Posterior vena cava (tissue), 2 donors: ENCODE measurements around the gene EIF2B2. TPM values are rescaled to one million over a fixed set of nuclear protein-coding genes. Genes with fewer than 3 reads are reported as not detected.
"Not testable (repeated sequence)": the region's sequence is repeated elsewhere in the genome, so short reads cannot be mapped to it uniquely, and the experiment has no call there.

Experiments used
- DNase-seq: peaks from one replicate; pipeline ENCODE4 v3.0.0-alpha.2; 2020; ENCODE audit warnings: low spot score
- intact Hi-C, 2 donors: fragments of 100-400 bp; cut with DNase I; formaldehyde crosslinking; loops; one replicate each; pipeline versions ENCODE4 v1.14.1 to v1.14.2; 2022 to 2023
- total RNA-seq, 2 donors: library from RNA; stranded (reverse); fragmentation: NEBNext Ultra II Directional; extraction: Animal tissue kit (Norgen Biotek cat#: 25700); gene quantifications; one replicate each; pipeline ENCODE4 v1.2.1, GENCODE V29; 2021
- donor health status: DM: yes; HTN: yes; CAD: no.
- donor health status: DM: yes; HTN: yes; CAD: no.

The EIF2B2 gene
- total RNA-seq, 2 donors from 2014 or later = 22.3 to 29.5 TPM

DNA sequence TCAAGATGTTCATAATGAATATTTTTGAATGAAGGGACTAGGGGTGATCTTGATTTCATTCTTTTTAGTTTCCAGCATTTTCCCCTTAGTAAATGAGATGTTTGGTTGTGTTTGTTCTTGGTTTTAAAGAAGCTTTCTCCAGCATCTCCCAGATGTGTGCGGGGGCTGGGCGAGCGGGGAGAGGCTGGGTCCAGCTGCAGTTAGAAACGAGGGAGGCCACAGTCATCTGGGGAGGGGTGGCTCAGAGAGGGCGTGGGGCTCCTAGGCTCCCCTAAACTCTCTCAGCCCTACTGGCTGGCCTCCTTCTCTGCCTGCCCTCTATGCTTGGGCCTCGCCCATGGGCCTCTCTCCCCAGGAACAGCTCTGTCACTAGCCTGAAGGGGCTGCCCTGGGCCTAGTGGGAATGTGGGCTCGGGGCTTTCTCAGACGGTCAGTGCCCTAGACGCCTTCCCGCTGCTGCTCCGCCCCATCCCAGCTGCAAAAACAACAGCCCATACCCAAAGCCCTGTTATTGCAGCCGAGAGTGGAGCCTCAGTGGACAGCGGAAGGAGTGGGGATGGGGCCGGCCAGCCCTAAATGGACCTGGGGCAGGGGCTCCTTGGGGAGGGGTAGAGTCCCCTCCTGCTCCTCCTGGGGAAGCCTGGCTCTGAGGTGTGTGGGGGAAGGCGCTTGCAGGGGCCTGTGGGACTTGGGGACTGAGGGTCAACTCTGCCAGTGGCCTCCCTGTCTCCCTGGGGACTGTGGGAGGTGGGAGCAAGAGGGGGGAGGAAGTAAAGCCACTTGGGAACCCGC, 18.3 kb upstream of the EIF2B2 start:
- no peak for DNase-seq
- intact Hi-C loops = no loop called here

DNA sequence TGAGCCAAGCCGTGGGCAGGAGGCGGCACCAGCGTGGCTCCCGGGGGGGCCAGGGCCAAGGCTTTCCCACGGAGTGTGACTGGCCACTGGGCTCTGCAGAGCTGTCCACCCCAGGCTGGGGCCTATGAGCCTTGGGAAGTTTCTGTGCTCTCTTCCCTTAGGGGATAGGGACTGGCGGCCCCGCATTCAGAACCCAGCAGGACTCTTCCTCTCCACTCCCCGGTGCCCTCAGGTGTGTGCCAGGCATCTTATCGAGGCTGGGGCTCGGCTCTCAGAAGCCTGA, 17.8 kb upstream of the EIF2B2 start:
- intact Hi-C loops = no loop called here

DNA sequence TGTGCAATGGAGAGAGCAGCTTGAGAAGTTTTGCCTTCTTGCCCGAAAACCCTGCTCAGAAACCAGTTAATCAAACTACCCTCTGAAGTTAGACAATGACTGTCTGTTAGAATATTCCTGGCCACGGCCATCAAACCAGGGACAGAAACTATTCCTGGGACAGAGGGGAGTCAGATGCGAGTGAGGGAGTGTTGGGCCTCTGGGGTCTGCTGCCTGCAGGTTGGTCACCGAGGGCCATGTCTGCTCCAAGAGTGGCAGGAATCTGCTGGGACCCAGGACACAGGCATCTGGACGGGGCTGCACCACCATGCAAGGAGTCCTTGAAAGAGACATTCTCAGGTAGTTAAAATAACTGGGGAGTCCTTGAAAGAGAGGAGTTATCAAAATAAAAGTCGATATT, 16.9 kb upstream of the EIF2B2 start:
- DNase-seq = no peak
- intact Hi-C loops = no loop called here

More for the DNA sequence above, 17.8 kb upstream of the EIF2B2 start:
- no peak for DNase-seq

DNA sequence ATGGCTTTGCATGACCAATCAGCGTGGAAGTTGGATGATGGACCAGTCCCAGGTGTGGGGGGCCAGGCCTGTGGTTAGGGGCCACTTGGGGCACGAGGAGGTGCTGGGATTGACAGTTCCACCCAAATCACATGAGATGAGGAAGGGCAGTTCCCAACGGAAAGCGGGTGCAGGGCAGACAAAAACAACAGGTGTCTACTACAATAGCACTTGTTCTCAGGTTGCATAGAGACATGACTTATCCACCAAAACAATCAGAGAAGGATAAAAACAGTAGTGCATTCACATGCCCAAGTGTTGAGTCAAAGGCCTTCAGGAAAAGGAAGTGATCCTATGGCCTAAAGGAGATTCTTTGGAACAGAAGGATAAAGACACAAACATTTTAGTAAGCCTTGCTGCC, 14.6 kb upstream of the EIF2B2 start:
- no peak for DNase-seq
- intact Hi-C loops = no loop called here

GRCh38 chr14:74988993-74989392, 13.7 kb upstream of the EIF2B2 start:
- intact Hi-C loops = no loop called here
- no peak for DNase-seq

GRCh38 chr14:74994182-74994581, 8.5 kb upstream of the EIF2B2 start:
- intact Hi-C loops, DNase-seq: not testable (repeated sequence)

GRCh38 chr14:74995781-74996180, 6.9 kb upstream of the EIF2B2 start:
- intact Hi-C loops, DNase-seq: not testable (repeated sequence)

DNA sequence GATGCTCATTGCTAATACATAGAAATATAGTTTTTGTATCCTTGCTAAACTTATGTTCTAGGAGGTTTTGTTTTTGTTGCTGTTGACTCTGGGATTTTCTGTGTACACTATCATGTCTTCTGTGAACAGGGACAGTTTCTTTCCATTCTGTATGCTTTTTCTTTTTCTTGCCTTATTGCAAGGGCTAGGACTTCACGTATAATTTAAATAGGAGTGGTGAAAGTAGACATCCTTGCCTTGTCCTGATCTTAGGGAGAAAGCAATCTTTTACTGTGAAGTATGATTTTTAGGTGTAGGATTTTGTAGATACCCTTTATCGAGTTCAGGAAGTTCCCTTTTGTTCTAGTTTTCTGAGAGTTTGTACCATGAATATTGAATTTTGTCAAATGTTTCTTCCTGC, 1.5 kb upstream of the EIF2B2 start:
- intact Hi-C loops = no loop called here
- no peak for DNase-seq

DNA sequence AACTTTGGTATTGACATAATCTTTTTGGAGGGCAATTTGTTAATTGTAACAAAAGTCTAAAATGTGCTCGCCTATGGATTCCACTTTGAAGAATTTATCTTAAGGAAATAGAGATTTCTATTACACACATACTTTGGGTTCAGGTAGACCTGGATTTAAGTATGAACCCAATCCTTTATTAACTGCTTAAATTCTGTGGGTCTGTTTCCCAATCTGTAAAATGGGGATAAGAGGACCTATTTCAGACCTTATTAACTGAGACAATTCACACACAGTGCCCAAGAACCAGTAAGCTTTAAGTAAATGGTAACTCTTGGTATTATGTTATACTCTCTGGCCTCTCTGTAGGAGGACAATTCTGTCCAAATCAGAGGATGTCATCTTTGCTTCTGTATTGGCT, 822 bp upstream of the EIF2B2 start:
- intact Hi-C loops = no loop called here
- DNase-seq = no peak

- no peak for DNase-seq
- intact Hi-C loops = no loop called here
These were observed 718 bp downstream of the EIF2B2 start for GRCh38 chr14:75003250-75004027.

- DNase-seq = no peak
- intact Hi-C loops = no loop called here
These were observed 2.6 kb downstream of the EIF2B2 start for GRCh38 chr14:75005357-75005756.

DNA sequence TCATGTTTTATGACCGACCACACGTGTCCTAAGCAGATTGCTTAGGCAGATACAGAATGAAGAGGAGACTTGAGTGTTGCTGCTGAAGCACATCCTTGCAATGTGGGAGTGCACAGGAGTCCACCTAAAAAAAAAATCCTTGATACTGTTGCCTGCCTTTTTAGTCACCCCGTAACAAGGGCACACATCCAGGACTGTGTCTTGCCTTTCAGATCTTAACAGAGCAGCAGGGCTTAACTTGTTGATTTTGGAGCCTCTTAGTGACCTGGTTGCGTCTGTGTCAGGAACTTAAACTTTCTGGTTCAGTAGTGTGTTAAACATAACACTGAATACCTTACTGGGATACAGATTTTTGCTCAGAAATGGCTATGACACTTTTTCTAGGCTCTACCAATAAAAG, 6.5 kb downstream of the EIF2B2 start:
- intact Hi-C loops = no loop called here
- no peak for DNase-seq

- no peak for DNase-seq
- intact Hi-C loops = no loop called here
These were observed 7.9 kb downstream of the EIF2B2 start for GRCh38 chr14:75010472-75011093.

DNA sequence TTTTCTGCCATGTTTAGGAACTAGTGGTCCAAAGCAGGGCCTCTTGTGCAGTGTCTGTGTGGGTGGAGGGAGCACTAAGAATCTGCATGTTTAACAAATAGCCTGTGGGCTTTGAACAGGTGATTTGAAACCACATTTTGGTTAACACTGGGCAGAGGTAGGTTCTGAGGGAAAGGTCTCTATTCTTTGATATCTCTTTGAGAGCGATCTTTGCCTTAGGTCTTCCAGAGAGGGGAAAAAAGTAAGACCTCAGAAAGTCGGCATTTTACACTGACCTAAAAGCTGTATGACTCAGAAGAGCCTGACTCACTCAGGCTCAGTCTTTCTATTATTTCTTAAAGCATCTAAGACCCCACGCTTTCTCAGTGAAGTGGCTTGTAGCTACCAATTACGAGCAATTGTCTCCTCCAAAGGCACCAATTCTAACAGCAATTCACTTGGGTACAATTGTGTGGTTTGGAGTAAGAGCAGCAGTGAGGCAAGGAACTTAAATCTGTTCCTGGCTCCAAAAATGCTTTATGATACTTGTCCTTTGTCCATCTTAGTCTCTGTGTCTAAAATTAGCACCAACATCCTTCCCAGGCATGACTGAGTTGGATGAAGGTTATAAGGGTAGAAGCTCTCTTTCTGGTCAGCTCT, 8.8 kb downstream of the EIF2B2 start:
- intact Hi-C loops = no loop called here
- DNase-seq = no peak

GRCh38 chr14:75013290-75013689, 10.6 kb downstream of the EIF2B2 start:
- DNase-seq = peak; percentile 86
- intact Hi-C loops = no loop called here

DNA sequence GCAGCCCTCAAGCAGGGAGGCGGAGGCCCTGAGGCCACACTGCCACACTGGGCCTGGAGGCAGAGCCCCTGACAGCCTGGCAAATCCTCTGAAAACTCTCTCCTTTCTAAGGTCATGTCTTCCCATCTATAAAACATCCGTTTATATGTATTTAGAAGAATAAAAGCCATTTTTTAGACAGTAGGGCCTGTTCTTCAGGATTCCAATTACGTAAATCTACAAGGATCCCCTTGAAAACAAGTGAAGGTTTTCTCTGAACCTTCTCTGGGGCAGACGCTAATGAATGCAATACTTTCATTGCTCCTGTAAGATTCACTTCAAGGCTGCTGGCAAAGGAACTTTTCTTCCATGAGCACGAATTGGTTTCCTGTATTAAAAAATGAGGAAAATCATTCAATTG, 12.8 kb downstream of the EIF2B2 start:
- intact Hi-C loops = no loop called here
- no peak for DNase-seq

DNA sequence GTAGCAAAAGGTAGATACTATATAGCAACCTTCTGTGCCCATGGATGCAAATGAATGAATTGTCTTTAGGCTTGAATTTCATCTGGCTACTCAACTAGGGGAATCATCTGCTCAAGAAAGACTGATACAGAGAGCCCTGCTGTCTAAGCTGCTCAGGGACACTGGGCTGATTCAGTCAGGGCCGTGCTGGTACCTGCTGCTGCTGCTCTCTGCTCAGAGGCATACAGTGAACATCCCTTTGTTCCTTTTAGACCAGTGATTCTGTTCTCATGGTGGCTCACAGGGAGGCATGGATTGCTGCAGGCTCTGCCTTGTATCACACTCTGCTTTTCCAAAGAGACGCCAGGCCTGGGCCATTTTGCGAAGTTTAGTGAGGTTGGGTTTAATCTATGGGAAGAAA, 14.1 kb downstream of the EIF2B2 start:
- intact Hi-C loops = no loop called here
- no peak for DNase-seq

- DNase-seq = no peak
- intact Hi-C loops = no loop called here
These were observed 16.0 kb downstream of the EIF2B2 start for GRCh38 chr14:75018694-75019093.

DNA sequence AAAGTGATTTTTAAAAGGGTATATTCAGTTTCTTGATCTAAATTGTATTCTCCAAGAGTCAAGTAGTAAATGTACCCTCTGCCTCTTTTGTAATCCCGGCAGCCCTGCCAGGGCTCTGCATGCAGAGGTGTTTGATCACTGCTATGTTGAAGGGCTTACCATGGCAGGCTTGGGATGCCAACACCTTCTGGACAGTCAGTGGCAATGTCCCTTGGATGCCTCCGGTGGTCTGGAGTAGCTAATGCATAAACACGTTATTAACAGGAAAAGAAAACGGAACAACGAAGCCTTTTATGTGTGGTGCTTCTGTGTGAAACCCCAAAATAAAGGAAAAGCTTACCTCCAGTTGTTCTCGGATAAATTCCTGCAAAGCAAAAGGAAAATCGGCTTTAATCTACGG, 19.9 kb downstream of the EIF2B2 start:
- intact Hi-C loops = no loop called here
- no peak for DNase-seq

GRCh38 chr14:75023108-75023507, 20.4 kb downstream of the EIF2B2 start:
- no peak for DNase-seq
- intact Hi-C loops = no loop called here
